Measurements from ENCODE around the gene CHMP1B.
A peak's percentile ranks its signal among the peaks of the same experiment; 100 is the strongest.

Gene CHMP1B, protein sequence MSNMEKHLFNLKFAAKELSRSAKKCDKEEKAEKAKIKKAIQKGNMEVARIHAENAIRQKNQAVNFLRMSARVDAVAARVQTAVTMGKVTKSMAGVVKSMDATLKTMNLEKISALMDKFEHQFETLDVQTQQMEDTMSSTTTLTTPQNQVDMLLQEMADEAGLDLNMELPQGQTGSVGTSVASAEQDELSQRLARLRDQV

DNA sequence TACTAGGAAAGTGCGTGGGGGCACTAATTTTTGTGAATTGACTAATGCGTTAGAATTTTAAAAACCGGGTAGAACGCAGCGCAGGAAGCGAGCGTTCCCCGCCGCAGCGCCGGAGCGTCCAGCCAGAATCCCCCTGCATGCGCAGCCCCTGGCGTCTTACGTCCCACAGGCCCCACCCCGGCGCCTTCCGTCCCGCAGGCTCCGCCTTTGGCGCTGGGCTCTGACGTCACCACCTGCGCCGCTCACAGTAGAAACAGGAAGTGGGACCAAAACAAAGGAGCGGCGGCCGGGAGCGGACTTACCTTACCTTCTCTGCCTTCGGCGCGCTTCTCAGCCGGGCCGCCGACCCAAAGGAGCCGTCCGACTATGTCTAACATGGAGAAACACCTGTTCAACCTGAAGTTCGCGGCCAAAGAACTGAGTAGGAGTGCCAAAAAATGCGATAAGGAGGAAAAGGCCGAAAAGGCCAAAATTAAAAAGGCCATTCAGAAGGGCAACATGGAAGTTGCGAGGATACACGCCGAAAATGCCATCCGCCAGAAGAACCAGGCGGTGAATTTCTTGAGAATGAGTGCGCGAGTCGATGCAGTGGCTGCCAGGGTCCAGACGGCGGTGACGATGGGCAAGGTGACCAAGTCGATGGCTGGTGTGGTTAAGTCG lies at the start of gene CHMP1B:
TSS of gene CHMP1B (plus strand) at position 268 of the 660 bp plus-strand sequence. CDS start at position 367, 99 bp downstream.
- DNase-seq (ENCODE audit: low spot score), result peak; percentile 95

DNA sequence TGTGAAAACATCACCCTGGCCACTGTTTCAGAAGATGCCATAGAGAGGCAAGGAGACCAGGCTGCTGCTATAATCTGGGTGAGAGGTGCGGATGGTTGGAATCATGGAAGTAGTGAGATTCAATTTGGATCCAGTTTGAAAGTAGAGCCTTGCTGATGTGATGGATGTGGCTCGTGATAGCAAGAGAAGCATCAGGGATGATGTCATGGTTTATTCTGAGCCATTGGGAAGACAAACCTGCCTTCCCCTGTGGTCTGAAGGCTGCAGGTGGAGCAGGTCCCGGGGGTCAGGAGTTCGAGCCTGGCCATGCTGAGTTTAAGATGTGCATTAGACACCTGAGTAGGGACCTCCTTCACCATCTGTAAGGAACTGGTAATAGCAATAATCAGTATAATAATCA lies 49.6 kb upstream of the CHMP1B start:
- no peak for DNase-seq (ENCODE audit: low spot score)

- no peak for DNase-seq (ENCODE audit: low spot score)
Measured at GRCh38 chr18:11802158-11802557, 49.1 kb upstream of the CHMP1B start.

DNA sequence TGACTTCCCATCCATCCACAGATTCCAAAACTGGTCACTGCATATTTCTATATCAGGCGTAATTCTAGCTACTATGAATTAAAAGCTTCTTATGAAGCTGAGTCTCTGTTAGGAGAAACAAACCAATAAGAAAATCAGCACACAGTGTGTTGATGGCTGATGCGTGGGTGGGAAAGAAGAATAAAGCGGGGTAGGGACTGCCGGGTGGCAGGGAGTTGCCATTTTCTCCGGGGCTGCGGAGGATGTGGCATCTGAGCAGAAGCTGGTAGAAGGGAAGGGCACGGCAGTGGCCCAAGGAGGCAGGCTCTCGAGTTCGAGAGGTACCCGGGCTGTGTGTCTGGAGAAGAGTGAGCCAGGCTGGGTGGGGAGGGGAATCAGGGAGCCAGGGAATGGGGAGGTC lies 48.6 kb upstream of the CHMP1B start:
- no peak for DNase-seq (ENCODE audit: low spot score)

- DNase-seq (ENCODE audit: low spot score), result no peak
Measured at GRCh38 chr18:11807233-11807632, 44.0 kb upstream of the CHMP1B start.

GRCh38 chr18:11808001-11808855 lies 43.0 kb upstream of the CHMP1B start:
- DNase-seq (ENCODE audit: low spot score), result peak; percentile 42

DNA sequence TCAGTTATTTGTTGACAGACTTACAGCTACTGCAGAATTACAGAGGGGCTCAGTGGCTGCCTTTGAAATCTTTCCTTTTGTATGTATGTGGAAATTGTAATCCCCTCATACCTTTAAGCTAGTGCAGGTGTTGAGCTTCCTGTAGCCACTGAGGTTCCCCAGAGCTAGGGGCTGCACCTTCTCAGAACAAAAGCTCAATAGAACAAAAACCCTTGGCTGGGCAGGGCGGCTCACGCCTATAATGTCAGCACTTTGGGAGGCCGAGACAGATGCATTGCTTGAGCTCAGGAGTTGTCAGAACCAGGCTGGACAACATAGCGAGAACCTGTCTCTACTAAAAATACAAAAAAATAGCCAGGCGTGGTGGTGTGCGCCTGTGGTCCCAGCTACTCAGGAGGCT lies 41.3 kb upstream of the CHMP1B start:
- DNase-seq (ENCODE audit: low spot score), result no peak

DNA sequence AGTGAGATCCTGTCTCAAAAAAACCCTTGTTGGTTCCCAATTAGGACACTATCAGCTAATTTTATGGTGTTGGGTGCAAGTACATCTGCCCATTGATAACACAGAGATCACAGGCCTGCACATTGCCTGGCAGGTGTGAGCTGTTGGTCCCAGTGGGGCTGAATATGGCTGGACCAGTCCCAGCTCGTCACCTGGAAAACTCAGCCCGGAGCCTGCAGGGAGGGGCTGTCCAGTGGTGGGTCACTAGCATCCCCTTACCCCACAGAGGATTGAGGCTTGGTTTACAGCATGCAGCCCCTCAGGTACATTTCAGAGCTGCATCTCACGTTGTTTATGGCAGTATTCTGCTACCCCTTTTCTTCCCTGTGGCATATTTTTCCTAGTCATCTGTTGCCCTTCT lies 40.8 kb upstream of the CHMP1B start:
- DNase-seq (ENCODE audit: low spot score), result no peak

- no peak for DNase-seq (ENCODE audit: low spot score)
Measured at GRCh38 chr18:11811009-11811408, 40.2 kb upstream of the CHMP1B start.

DNA sequence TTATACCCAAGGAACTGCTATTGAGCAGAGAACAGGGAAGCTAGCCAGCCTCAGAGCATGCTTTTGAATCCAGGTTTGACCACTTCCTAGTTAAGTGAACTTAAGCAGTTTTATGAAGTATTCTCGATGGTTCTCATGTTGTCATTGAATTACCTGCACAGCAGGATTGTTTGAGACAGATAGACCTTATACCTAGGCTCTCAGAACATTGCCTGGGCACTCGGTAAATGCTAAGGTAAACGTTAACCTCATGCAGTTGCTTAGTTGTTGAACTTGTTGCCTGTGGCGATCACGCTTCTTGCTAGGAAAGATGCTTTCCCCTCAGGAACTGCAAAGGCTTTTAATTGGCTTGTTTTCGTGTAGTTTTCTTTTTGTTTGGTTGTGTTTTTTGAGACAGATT lies 34.0 kb upstream of the CHMP1B start:
- DNase-seq (ENCODE audit: low spot score), result no peak

DNA sequence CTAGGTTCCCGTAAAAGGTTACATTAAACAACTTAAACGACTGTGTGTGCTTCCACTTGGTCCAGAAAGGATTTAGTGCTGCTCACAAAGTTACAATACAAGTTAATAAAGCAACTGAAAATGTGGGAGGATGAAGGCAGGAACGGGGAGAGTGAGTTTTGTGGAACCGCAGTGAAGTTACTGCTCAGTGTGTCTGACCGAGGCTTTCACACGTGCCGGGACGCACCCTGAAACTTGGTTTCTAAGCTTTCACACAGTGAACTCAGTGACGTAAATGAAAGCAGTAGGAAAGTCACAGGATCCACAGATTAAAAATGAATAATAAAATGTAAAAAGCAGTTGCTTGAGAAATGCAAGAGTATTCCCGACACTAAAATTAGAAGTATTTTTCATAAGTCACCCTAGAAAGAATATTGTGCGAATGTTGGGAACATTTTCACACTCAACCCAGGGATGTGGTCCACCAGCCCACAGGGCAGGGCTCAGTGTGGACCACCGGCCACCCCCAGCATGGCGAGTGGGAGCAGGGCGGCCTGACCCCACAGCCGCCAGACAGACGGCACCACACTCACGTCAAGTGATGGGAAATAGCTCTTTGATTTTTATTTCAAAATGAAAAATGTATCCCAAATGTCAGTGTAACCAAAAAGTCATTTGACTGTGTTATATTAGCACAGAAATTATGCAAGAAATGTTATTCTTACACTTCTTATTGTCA lies 32.6 kb upstream of the CHMP1B start:
- no peak for DNase-seq (ENCODE audit: low spot score)

GRCh38 chr18:11819938-11820337 lies 31.3 kb upstream of the CHMP1B start:
- no peak for DNase-seq (ENCODE audit: low spot score)

GRCh38 chr18:11820697-11821096 lies 30.5 kb upstream of the CHMP1B start:
- DNase-seq (ENCODE audit: low spot score), result no peak

GRCh38 chr18:11821208-11821607 lies 30.0 kb upstream of the CHMP1B start:
- DNase-seq (ENCODE audit: low spot score), result no peak

DNA sequence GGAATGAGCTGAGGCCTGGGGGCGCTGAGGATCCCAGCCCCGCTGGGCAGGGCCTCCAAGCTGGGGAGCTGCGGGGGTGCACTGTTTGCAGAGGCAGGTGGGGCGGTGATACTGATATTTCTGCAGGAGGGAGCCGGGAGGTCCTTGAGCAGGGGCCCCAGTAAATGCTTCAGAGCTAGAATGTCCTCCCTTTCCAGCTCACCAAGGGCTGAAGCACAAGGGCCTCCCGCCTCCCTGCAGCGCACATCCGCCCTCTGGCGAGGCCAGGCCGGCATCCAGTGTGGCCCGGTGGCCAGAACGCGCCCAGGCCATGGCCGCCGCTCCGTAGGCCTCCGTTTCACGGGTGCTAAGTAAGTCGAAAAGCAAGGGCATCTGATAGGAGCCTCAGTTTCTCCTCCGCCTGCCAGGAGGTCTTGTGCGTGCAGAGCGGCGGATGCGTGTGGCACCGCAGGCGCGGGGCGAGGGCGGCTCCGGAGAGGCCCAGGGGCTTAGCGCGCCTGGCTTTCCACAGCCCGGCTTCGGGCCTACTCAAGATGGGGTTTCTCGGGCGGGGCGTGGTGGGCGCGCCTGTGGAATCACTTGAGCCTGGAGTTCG lies 29.5 kb upstream of the CHMP1B start:
- no peak for DNase-seq (ENCODE audit: low spot score)

GRCh38 chr18:11823545-11823944 lies 27.7 kb upstream of the CHMP1B start:
- no peak for DNase-seq (ENCODE audit: low spot score)

GRCh38 chr18:11826836-11827235 lies 24.4 kb upstream of the CHMP1B start:
- DNase-seq (ENCODE audit: low spot score), result no peak

DNA sequence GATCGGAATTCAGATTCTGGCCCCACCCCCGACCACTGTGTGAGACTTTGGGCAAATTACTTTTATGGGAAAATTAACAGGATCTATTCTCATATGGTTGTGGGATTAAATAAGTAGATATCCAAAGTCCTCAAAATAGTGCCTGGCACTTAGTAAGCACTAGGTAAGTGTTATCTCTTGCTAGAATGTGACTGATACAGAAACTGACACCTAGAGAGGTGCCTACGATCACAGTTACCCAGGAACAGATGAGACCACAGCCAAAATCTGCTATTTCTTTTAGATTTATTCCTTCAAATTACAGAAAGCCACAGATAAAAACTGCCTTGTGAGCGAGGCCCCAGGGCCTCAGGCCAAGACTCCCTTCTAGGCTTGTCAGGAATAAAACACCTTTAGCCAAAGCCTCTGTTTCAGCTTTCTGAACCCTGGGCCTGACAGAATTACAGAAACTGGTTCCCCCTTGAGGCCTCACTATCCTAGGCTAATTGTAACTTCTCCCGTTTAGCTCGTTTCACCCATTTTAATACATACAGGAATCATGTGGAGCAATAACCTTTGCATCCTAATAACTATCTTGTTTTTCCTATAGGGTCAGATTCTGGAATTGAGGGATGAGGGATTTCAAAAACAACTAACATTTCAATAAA lies 22.3 kb upstream of the CHMP1B start:
- no peak for DNase-seq (ENCODE audit: low spot score)

DNA sequence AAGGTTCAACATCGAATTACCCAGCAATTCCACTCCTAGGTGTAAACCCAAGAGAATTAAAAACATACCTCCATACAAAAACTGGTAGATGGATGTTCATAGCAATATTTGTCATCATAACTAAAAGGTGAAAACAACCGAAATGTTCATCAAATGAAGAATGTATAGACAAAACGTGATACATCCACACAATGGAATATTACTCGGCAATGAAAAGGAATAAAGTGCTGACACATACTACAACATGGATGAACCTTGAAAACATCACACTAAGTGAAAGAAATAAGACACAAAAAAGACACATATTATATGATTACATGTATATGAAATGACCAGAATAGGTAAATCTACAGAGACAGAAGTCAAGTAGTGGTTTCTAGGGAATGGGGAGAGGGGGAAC lies 20.6 kb upstream of the CHMP1B start:
- DNase-seq (ENCODE audit: low spot score), result no peak

DNA sequence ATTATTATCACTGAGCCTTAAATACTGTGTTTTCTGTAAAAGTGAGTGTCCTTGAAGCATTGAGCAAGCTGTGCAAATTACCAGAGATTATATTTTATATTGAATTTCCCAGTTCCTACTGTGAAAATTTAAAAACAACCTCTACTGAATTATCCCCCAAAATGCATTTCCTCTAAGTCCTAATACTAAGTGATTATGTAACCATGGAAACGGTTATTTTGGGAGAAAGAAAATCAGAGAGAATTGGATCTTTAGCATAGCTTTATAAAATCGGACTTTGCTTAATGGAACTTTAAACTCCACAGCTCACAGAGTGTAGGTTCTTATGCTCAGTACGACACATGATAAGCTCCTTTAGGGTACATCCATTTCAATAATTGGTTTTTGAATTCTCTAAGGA lies 19.3 kb upstream of the CHMP1B start:
- DNase-seq (ENCODE audit: low spot score), result no peak

DNA sequence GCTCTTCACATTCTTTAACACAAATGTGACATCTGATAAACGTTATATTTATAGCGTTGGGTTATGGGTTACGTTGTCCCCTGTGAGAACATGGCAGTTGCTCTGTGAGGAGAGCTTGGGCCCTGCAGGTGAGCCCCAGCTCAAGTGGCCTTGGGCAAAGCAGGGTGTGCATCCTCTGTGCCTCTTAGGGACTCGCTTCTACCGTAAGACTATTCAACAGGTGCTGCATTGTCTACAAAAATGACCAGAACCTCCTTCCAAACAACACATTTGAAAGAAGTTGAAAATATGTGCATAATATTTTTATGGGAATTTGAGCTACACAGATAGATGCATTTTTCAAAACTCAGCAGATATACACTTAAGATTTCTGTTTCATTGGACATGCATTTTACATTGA lies 16.4 kb upstream of the CHMP1B start:
- DNase-seq (ENCODE audit: low spot score), result no peak

- no peak for DNase-seq (ENCODE audit: low spot score)
Measured at GRCh38 chr18:11839556-11839955, 11.7 kb upstream of the CHMP1B start.
